A549 (cell line): ENCODE measurements around the gene SH3PXD2A. TPM values are rescaled to one million over a fixed set of nuclear protein-coding genes. Genes with fewer than 3 reads are reported as not detected.

Source experiments
- ATAC-seq, 2 experiments: fragments of 200-7000 bp in 1 of 2; fragments of >200 bp in 1 of 2; cut with Nextera tagmentation in 1 of 2; cut with Tn5 transposase in 1 of 2; 3 replicates each; pipeline versions ENCODE4 v1.8.0 to v1.9.1; 2018 to 2020; ENCODE audit warnings: mild to moderate bottlenecking in 1 of 2, moderate library complexity in 1 of 2
- CTCF ChIA-PET: fragments of 300-600 bp; sonication (Branson Sonifier 250); formaldehyde crosslinking; extraction: SDS; loops from one replicate; lab custom pipeline; 2021; ENCODE audit warnings: antibody characterized with exemption, inconsistent platforms; lab: Yijun Ruan, JAX
- POLR2A ChIA-PET: fragments of 350-600 bp; formaldehyde crosslinking; extraction: SDS; loops from one replicate; lab custom pipeline; 2021; ENCODE audit warnings: antibody characterized with exemption, inconsistent platforms; lab: Yijun Ruan, JAX
- DNase-seq, 2 experiments: peaks; one replicate each; pipeline versions ENCODE4 v3.0.0 to v3.0.0-alpha.2; 2011 to 2016; ENCODE audit warnings: low read depth in 1 of 2, low spot score in 1 of 2
- FAIRE-seq: peaks from 2 replicates; lab custom pipeline; 2011; peaks lifted over from hg19 to GRCh38; lab: Jason Lieb, UNC
- H3K27ac ChIP-seq, 2 experiments: fragments of >200 bp; sonication (Bioruptor Twin); formaldehyde crosslinking; 3 replicates each; pipeline ENCODE4 v1.5.1; 2016 to 2017
- H3K4me1 ChIP-seq: fragments of >200 bp; sonication (Bioruptor Twin); formaldehyde crosslinking; 3 replicates; pipeline ENCODE4 v1.6.1; 2016
- H3K4me2 ChIP-seq: fragments of >200 bp; sonication (Bioruptor Twin); formaldehyde crosslinking; 3 replicates; pipeline ENCODE4 v1.6.1; 2016
- H3K4me3 ChIP-seq: fragments of >200 bp; sonication (Bioruptor Twin); formaldehyde crosslinking; 3 replicates; pipeline ENCODE4 v1.5.1; 2016
- H3K9me3 ChIP-seq: fragments of >200 bp; sonication (Bioruptor Twin); formaldehyde crosslinking; 3 replicates; pipeline ENCODE4 v1.6.1; 2016
- CBX2 ChIP-seq: fragments of 200-600 bp; sonication (generic); IDR thresholded peaks from 2 replicates; pipeline ENCODE4 v1.6.1; 2016; ENCODE audit warnings: low read depth, mild to moderate bottlenecking, borderline replicate concordance
- CBX8 ChIP-seq: fragments of 200-600 bp; sonication (generic); IDR thresholded peaks from 2 replicates; pipeline ENCODE4 v1.6.1; 2016
- CHD4 ChIP-seq: fragments of 200-600 bp; sonication (generic); IDR thresholded peaks from 2 replicates; pipeline ENCODE4 v1.6.1; 2016; ENCODE audit warnings: antibody characterized with exemption, mild to moderate bottlenecking, borderline replicate concordance
- EHF ChIP-seq: fragments of 250-450 bp; sonication (Bioruptor Pico); IDR thresholded peaks from 2 replicates; pipeline ENCODE4 v1.5.0; 2020; ENCODE audit warnings: mild to moderate bottlenecking
- FOSB ChIP-seq: fragments of 250-450 bp; sonication (Bioruptor Pico); IDR thresholded peaks from 2 replicates; pipeline ENCODE4 v1.5.0; 2020; ENCODE audit warnings: mild to moderate bottlenecking, moderate library complexity
- HDAC2 ChIP-seq: fragments of 200-600 bp; sonication (generic); IDR thresholded peaks from 2 replicates; pipeline ENCODE4 v1.6.1; 2016
- HEYL ChIP-seq: fragments of 250-450 bp; sonication (Bioruptor Pico); IDR thresholded peaks from 2 replicates; pipeline ENCODE4 v1.8.0; 2021; ENCODE audit warnings: mild to moderate bottlenecking, moderate library complexity
- HOXB13 ChIP-seq: fragments of 250-450 bp; sonication (Bioruptor Pico); IDR thresholded peaks from 2 replicates; pipeline ENCODE4 v1.5.0; 2020; ENCODE audit warnings: low read depth, mild to moderate bottlenecking, moderate library complexity
- HOXB5 ChIP-seq: fragments of 250-450 bp; sonication (Bioruptor Pico); IDR thresholded peaks from 2 replicates; pipeline ENCODE4 v1.5.0; 2020; ENCODE audit warnings: mild to moderate bottlenecking, moderate library complexity
- MAZ ChIP-seq: fragments of 150-350 bp; IDR thresholded peaks from 2 replicates; pipeline ENCODE4 v1.6.1; 2014; ENCODE audit warnings: antibody characterized with exemption, low read depth, low read length, borderline replicate concordance
- NR3C1 ChIP-seq: fragments of >200 bp; sonication (Bioruptor Twin); formaldehyde crosslinking; IDR thresholded peaks from 3 replicates; pipeline ENCODE4 v1.6.1; 2017
- PHF8 ChIP-seq: fragments of 200-600 bp; sonication (generic); IDR thresholded peaks from 2 replicates; pipeline ENCODE4 v1.6.1; 2016; ENCODE audit warnings: low read depth, mild to moderate bottlenecking, antibody characterized with exemption, moderate library complexity, borderline replicate concordance
- POLR2A ChIP-seq: IDR thresholded peaks from 2 replicates; pipeline ENCODE4 v1.6.1; 2012; ENCODE audit warnings: mild to moderate bottlenecking, low read length
- RAD21 ChIP-seq, 2 experiments: fragments of >200 bp in 1 of 2; sonication (Bioruptor Twin) in 1 of 2; formaldehyde crosslinking in 1 of 2; IDR thresholded peaks in 1 of 2; conservative IDR thresholded peaks in 1 of 2; 2 replicates in 1 of 2; 3 replicates in 1 of 2; pipeline ENCODE4 v1.6.1; 2012 to 2018; ENCODE audit warnings: inconsistent platforms in 1 of 2
- RARB ChIP-seq: fragments of 250-450 bp; sonication (Bioruptor Pico); IDR thresholded peaks from 2 replicates; pipeline ENCODE4 v1.8.0; 2021; ENCODE audit warnings: mild to moderate bottlenecking, moderate library complexity
- SREBF2 ChIP-seq: fragments of 450-650 bp; IDR thresholded peaks from 2 replicates; pipeline ENCODE4 v1.6.1; 2014; ENCODE audit warnings: mild to moderate bottlenecking, moderate library complexity
- ZC3H11A ChIP-seq: fragments of 450-650 bp; IDR thresholded peaks from 2 replicates; pipeline ENCODE4 v1.6.1; 2014; ENCODE audit warnings: antibody characterized with exemption, mild to moderate bottlenecking
- ZFP36 ChIP-seq: fragments of 450-650 bp; IDR thresholded peaks from 2 replicates; pipeline ENCODE4 v1.6.1; 2014; ENCODE audit warnings: borderline replicate concordance; ENCODE audit not compliant: partially characterized antibody
- ZNF302 ChIP-seq: fragments of 250-450 bp; sonication (Bioruptor Pico); IDR thresholded peaks from 2 replicates; pipeline ENCODE4 v1.9.0; 2021; ENCODE audit warnings: inconsistent platforms, mild to moderate bottlenecking, moderate library complexity
- ZSCAN20 ChIP-seq: fragments of 250-450 bp; sonication (Bioruptor Pico); IDR thresholded peaks from 2 replicates; pipeline ENCODE4 v1.8.0; 2022; ENCODE audit warnings: mild to moderate bottlenecking, moderate library complexity
- WGBS: methylation state at CpG from one replicate; pipeline ENCODE4 v1.1.6; 2017; ENCODE audit errors: missing lambda C conversion rate; 5-methylcytosine and 5-hydroxymethylcytosine counted together
- polyA plus RNA-seq, 4 experiments: library from polyadenylated mRNA; depleted of rRNA in 3 of 4; stranded (reverse); fragments of >200 nt; fragmentation: RNase III in 1 of 4; extraction: RNeasy Plus Mini Kit Qiagen cat#74134 plus additional on column Dnase treatment in 1 of 4; gene quantifications; 2 replicates in 3 of 4; 3 replicates in 1 of 4; pipeline ENCODE4 v1.2.3, GENCODE V29; 2011 to 2017
- TF ChIP-seq, protein P1 (sequence below): fragments of >200 bp; sonication (Bioruptor Twin); formaldehyde crosslinking; IDR thresholded peaks from 3 replicates; pipeline ENCODE4 v1.5.1; 2016
- TF ChIP-seq, protein P2 (sequence below): IDR thresholded peaks from 2 replicates; pipeline ENCODE4 v1.6.1; 2012
- TF ChIP-seq, protein P3 (sequence below): fragments of 200-600 bp; sonication (generic); IDR thresholded peaks from 2 replicates; pipeline ENCODE4 v1.6.1; 2016; ENCODE audit warnings: antibody characterized with exemption, mild to moderate bottlenecking, moderate library complexity

Gene SH3PXD2A
- polyA plus RNA-seq, 2 of the 4 experiments (the other 2 are of a cell fraction), result 2.4 to 3.9 TPM

DNA sequence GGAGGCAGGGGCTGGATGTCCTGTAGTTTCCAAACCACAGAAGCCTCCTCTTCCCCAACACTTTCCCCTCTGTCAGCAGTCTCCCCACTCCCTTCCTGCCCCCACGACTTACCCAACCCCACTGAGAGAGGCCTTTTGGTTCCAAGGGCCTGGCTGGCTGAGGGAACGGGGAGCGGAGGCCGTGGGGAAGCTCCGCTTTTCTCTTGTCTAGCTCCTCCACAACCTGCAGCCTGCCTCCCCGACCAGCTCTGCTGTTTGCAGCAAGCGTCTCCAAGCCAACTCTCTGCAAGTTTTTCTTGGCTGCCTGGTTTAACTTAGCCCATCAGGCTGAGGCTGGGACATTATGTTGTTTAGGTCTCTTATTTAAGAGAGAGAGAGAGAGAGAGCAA, 235.0 kb downstream of the SH3PXD2A start:
- TF ChIP-seq ZSCAN20 (CRISPR knock-in tag) (no peak), POLR2A (no peak), ZNF302 (CRISPR knock-in tag) (no peak), FOSB (CRISPR knock-in tag) (no peak), HOXB13 (CRISPR knock-in tag) (no peak), ZFP36 (no peak), RARB (CRISPR knock-in tag) (no peak), MAZ (no peak), HOXB5 (CRISPR knock-in tag) (no peak), HDAC2 (no peak), PHF8 (no peak), CHD4 (no peak)
- TF ChIP-seq, protein P1, sequence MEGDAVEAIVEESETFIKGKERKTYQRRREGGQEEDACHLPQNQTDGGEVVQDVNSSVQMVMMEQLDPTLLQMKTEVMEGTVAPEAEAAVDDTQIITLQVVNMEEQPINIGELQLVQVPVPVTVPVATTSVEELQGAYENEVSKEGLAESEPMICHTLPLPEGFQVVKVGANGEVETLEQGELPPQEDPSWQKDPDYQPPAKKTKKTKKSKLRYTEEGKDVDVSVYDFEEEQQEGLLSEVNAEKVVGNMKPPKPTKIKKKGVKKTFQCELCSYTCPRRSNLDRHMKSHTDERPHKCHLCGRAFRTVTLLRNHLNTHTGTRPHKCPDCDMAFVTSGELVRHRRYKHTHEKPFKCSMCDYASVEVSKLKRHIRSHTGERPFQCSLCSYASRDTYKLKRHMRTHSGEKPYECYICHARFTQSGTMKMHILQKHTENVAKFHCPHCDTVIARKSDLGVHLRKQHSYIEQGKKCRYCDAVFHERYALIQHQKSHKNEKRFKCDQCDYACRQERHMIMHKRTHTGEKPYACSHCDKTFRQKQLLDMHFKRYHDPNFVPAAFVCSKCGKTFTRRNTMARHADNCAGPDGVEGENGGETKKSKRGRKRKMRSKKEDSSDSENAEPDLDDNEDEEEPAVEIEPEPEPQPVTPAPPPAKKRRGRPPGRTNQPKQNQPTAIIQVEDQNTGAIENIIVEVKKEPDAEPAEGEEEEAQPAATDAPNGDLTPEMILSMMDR, result no peak
- Histone ChIP-seq H3K4me2 (no peak overlapping the region), H3K4me3 (no peak overlapping the region), H3K9me3 (no peaks in the 10 kb centered on the region), H3K4me1 (no peaks in the 10 kb centered on the region), H3K27ac (no peak overlapping the region)
- WGBS, result 87% methylated on average over 7 of the region's 7 CpGs
- POLR2A ChIA-PET, result no interaction called here
- ATAC-seq, result no peak
- DNase-seq, result no peak
- CTCF ChIA-PET, result interaction anchor here (1.4 to 4.5 kb wide), 4 partner anchors 15 to 66 kb away, joined by 4 to 18 read pairs (median 5); no protein-coding TSS in a partner anchor
- FAIRE-seq, result no peak

DNA sequence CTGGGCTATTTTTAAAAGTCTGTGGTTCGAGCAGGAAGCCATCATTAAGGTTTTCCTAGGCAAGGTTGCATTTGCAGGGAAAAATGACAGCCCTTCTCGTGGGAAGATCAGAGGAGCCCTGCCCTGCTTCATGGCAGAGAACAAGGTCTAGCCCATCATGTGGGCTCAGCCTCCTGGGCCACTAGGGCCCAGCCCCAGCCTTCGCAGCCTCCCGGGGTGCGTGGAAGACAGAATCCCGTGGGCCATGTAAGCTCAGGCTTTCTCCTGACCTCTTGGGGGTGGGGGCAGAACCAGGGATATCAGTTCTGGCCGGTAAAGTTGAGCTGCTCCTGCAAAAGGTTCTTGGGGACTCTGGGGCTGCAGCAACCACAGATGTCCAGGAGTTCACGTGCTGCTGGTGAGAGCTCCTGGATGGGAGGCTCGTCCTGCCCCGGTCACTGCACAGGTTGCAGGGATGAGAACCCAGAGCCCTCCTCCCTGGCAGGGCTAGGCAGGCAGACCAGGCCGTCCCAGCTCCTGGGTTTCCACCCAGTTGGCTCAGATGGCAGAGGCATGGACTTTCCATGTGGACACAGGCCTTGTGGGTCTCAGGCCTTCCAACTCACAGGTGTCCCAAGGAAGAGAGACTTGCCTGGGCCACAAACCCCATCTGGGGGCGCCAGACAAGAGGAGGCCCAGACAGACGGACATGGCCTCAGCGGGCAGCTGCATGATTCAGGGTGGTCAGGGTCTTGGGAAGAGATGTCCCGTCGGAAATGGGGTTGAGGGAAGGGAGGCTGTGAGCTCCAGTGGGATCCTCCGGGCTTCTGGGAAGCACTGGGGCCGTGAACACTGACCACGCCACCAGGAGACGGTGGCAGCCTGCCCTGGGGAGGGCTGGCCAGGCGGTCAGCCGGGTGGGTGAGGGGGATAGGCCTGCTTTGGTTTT, 235.7 kb downstream of the SH3PXD2A start:
- Histone ChIP-seq H3K27ac (no peak overlapping the region), H3K4me2 (no peak overlapping the region), H3K4me1 (no peaks in the 10 kb centered on the region), H3K9me3 (no peaks in the 10 kb centered on the region), H3K4me3 (no peak overlapping the region)
- CTCF ChIA-PET, result interaction anchor here (0.9 to 4.5 kb wide), 7 partner anchors 8 to 66 kb away, joined by 3 to 18 read pairs (median 4); no protein-coding TSS in a partner anchor
- ATAC-seq (no peak), FAIRE-seq (no peak), DNase-seq (no peak)
- 76% methylated on average over 16 of the region's 22 CpGs for WGBS
- POLR2A ChIA-PET, result no interaction called here
- no peak for TF ChIP-seq HEYL (CRISPR knock-in tag)
- TF ChIP-seq, protein P2, sequence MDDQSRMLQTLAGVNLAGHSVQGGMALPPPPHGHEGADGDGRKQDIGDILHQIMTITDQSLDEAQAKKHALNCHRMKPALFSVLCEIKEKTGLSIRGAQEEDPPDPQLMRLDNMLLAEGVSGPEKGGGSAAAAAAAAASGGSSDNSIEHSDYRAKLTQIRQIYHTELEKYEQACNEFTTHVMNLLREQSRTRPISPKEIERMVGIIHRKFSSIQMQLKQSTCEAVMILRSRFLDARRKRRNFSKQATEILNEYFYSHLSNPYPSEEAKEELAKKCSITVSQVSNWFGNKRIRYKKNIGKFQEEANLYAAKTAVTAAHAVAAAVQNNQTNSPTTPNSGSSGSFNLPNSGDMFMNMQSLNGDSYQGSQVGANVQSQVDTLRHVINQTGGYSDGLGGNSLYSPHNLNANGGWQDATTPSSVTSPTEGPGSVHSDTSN, result no peak

DNA sequence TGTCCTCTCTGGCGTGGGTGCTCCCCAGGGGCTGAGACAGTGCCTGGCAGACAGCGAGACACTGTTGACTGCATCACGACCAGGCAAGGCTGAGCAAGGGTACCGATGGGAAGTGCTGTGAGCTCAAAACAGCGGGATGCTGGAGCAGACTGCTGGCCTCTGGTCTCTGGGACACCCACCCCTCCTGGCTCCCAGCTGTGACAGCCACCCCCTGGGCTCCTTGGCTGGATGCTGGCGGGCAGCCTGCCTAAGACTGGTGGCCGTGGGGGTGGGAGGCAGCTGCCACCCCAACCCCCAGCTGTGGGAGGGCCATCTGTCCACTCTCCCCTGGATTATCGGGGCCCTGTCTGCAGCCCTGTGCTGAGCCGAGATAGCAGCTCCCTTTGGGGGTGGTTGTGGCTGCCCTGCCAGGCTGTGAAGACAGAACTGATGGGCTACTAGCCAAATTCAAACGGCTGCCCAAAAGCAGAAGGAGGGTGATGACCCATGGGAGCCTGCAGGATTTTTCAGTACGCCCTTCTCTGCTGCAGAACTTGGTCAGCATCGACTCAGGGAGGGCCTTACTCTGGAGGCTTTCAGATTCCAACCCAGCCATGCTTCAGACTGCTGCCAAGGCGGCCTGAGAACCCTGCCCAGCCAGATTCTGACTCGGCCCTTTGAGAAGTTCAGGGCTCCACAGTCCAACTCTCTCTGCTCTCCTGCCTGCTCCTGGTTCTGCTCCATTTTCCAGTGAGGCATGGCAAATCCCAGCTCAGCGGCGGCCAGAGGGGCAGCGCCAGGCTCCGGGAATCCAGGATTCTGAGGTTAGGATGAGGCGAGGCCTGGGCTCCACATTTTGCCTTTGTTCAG, 236.6 kb downstream of the SH3PXD2A start:
- DNase-seq (no peak), ATAC-seq (no peak), FAIRE-seq (no peak)
- POLR2A ChIA-PET, result no interaction called here
- H3K9me3 ChIP-seq, result no peaks in the 10 kb centered on the region
- CTCF ChIA-PET, result interaction anchor here (0.9 to 4.5 kb wide), 6 partner anchors 9 to 67 kb away, joined by 3 to 18 read pairs (median 5); no protein-coding TSS in a partner anchor
- H3K4me3 ChIP-seq, result no peak overlapping the region
- no peak overlapping the region for H3K4me2 ChIP-seq
- H3K4me1 ChIP-seq, result no peaks in the 10 kb centered on the region
- no peak overlapping the region for H3K27ac ChIP-seq
- WGBS, result 80% methylated on average over 14 of the region's 19 CpGs
- TF ChIP-seq EHF (CRISPR knock-in tag) (no peak), CBX2 (no peak), FOSB (CRISPR knock-in tag) (no peak), NR3C1 (no peak), SREBF2 (no peak), RAD21 (conservative IDR thresholded peaks at IDR 0.05 in 1 of 2, IDR thresholded peaks at IDR 0.05 in 1 of 2) (no peak), HEYL (CRISPR knock-in tag) (no peak), CBX8 (no peak), HDAC2 (no peak), ZC3H11A (no peak)
- TF ChIP-seq, protein P2, result no peak
- TF ChIP-seq, protein P3, sequence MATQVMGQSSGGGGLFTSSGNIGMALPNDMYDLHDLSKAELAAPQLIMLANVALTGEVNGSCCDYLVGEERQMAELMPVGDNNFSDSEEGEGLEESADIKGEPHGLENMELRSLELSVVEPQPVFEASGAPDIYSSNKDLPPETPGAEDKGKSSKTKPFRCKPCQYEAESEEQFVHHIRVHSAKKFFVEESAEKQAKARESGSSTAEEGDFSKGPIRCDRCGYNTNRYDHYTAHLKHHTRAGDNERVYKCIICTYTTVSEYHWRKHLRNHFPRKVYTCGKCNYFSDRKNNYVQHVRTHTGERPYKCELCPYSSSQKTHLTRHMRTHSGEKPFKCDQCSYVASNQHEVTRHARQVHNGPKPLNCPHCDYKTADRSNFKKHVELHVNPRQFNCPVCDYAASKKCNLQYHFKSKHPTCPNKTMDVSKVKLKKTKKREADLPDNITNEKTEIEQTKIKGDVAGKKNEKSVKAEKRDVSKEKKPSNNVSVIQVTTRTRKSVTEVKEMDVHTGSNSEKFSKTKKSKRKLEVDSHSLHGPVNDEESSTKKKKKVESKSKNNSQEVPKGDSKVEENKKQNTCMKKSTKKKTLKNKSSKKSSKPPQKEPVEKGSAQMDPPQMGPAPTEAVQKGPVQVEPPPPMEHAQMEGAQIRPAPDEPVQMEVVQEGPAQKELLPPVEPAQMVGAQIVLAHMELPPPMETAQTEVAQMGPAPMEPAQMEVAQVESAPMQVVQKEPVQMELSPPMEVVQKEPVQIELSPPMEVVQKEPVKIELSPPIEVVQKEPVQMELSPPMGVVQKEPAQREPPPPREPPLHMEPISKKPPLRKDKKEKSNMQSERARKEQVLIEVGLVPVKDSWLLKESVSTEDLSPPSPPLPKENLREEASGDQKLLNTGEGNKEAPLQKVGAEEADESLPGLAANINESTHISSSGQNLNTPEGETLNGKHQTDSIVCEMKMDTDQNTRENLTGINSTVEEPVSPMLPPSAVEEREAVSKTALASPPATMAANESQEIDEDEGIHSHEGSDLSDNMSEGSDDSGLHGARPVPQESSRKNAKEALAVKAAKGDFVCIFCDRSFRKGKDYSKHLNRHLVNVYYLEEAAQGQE, result no peak
